GM10248 (cell line): ENCODE results near the gene PANK2.

Experiments
- CTCF ChIA-PET: fragments of 300-600 bp; sonication (Branson Sonifier 250); formaldehyde crosslinking; extraction: SDS; loops from one replicate; lab custom pipeline; 2021; ENCODE audit warnings: antibody characterized with exemption; lab: Yijun Ruan, JAX
- POLR2A ChIA-PET: fragments of 350-650 bp; sonication (Branson Sonifier 250); formaldehyde crosslinking; extraction: SDS; loops from one replicate; lab custom pipeline; 2020; ENCODE audit warnings: antibody characterized with exemption; lab: Yijun Ruan, JAX
- DNase-seq: peaks from one replicate; pipeline ENCODE4 v3.0.0; 2012; ENCODE audit errors: extremely low spot score
- CTCF ChIP-seq: IDR thresholded peaks from 2 replicates; pipeline ENCODE4 v1.5.1; 2012; ENCODE audit warnings: mild to moderate bottlenecking, low read depth; ENCODE audit errors: extremely low read depth, missing control alignments, control extremely low read depth

PANK2 gene

GRCh38 chr20:3902446-3902845 lies 13.3 kb downstream of the PANK2 start:
- ChIA-PET POLR2A (interaction anchor here (0.6 kb wide), 1 partner anchor 147 kb away, joined by 4 read pairs; no protein-coding TSS in a partner anchor), CTCF (no interaction called here)
- TF ChIP-seq CTCF, result no peak
- DNase-seq, result no peak

- no peak for DNase-seq
- no peak for TF ChIP-seq CTCF
- ChIA-PET CTCF (no interaction called here), POLR2A (no interaction called here)
These were observed 15.0 kb downstream of the PANK2 start for GRCh38 chr20:3904224-3904623.

GRCh38 chr20:3904857-3905256 lies 15.7 kb downstream of the PANK2 start:
- TF ChIP-seq CTCF, result no peak
- CTCF ChIA-PET, result no interaction called here
- DNase-seq, result no peak
- POLR2A ChIA-PET, result interaction anchor here (0.7 kb wide), 1 partner anchor 11 kb away, joined by 4 read pairs; no protein-coding TSS in a partner anchor

- CTCF ChIA-PET, result interaction anchor here (0.7 to 2.4 kb wide), 6 partner anchors 12 to 89 kb away, joined by 3 to 7 read pairs (median 3); partner anchors contain the start of gene AP5S1
- peak; percentile 50 for DNase-seq
- POLR2A ChIA-PET, result interaction anchor here (0.6 to 1.3 kb wide), 4 partner anchors 10 to 86 kb away, joined by 3 to 17 read pairs (median 6); no protein-coding TSS in a partner anchor
These were observed 17.8 kb downstream of the PANK2 start for GRCh38 chr20:3906744-3907721.

GRCh38 chr20:3908667-3909066 lies 19.5 kb downstream of the PANK2 start:
- no peak for TF ChIP-seq CTCF
- ChIA-PET POLR2A (no interaction called here), CTCF (interaction anchor here (1.0 to 2.4 kb wide), 4 partner anchors 13 to 89 kb away, joined by 3 to 7 read pairs (median 3); partner anchors contain the start of gene AP5S1)
- no peak for DNase-seq

- ChIA-PET CTCF (interaction anchor here (0.6 to 0.7 kb wide), 2 partner anchors 159 to 175 kb away, joined by 3 read pairs; no protein-coding TSS in a partner anchor), POLR2A (interaction anchor here (0.6 kb wide), 1 partner anchor 22 kb away, joined by 4 read pairs; no protein-coding TSS in a partner anchor)
- TF ChIP-seq CTCF, result no peak
- DNase-seq, result no peak
These were observed 20.8 kb downstream of the PANK2 start for GRCh38 chr20:3909952-3910366.
